Upper lobe of left lung (tissue), 6 donors: ENCODE data around the gene TMEM168. TPM values are rescaled to one million over a fixed set of nuclear protein-coding genes. Genes with fewer than 3 reads are reported as not detected.

Experiments used
- ATAC-seq, 2 donors: fragments of 200-7000 bp; cut with Tn5 transposase; one replicate each; pipeline ENCODE4 v1.9.1; 2022; ENCODE audit warnings: mild to moderate bottlenecking in 2 of 2, moderate library complexity in 2 of 2; ENCODE audit not compliant: low FRiP score in 2 of 2
- DNase-seq, 2 donors: peaks; one replicate each; pipeline ENCODE4 v3.0.0-alpha.2; 2019 to 2020
- H3K27ac ChIP-seq, 4 donors: fragments of 200-600 bp; sonication (generic); one replicate each; pipeline ENCODE4 v1.5.1; 2016 to 2019
- H3K27me3 ChIP-seq, 4 donors: fragments of 200-600 bp; sonication (generic); one replicate each; pipeline ENCODE4 v1.5.1; 2017 to 2019
- H3K36me3 ChIP-seq, 4 donors: fragments of 200-600 bp; sonication (generic); one replicate each; pipeline ENCODE4 v1.5.1; 2016 to 2019
- H3K4me1 ChIP-seq, 4 donors: fragments of 200-600 bp; sonication (generic); one replicate each; pipeline ENCODE4 v1.5.1; 2018 to 2019
- H3K4me3 ChIP-seq, 4 donors: fragments of 200-600 bp; sonication (generic); one replicate each; pipeline ENCODE4 v1.5.1; 2017 to 2019; ENCODE audit warnings: mild to moderate bottlenecking in 2 of 4, moderate library complexity in 1 of 4
- H3K9me3 ChIP-seq, 4 donors: fragments of 200-600 bp; sonication (generic); one replicate each; pipeline ENCODE4 v1.5.1; 2018 to 2019
- EP300 ChIP-seq, 4 donors: sonication (generic); formaldehyde crosslinking; IDR thresholded peaks; one replicate each; pipeline ENCODE4 v1.5.1; 2017; ENCODE audit warnings: antibody characterized with exemption in 4 of 4, control low read depth in 2 of 4
- POLR2A ChIP-seq, 4 donors: fragments of 450-650 bp; IDR thresholded peaks; one replicate each; pipeline ENCODE4 v1.5.1; 2016 to 2017; ENCODE audit warnings: antibody characterized with exemption in 4 of 4, mild to moderate bottlenecking in 2 of 4
- POLR2AphosphoS5 ChIP-seq, 2 donors: sonication (generic); formaldehyde crosslinking; IDR thresholded peaks; one replicate each; pipeline ENCODE4 v1.5.1; 2017; ENCODE audit warnings: antibody characterized with exemption in 2 of 2
- WGBS, 2 donors: methylation state at CpG; one replicate each; pipeline ENCODE4 v1.1.5; 2017 to 2018; 5-methylcytosine and 5-hydroxymethylcytosine counted together
- total RNA-seq, 6 donors: library from RNA; depleted of rRNA in 4 of 6; stranded (reverse); fragments of >200 nt in 4 of 6; gene quantifications; one replicate each; pipeline versions ENCODE4 v1.1.0 to v1.2.1, GENCODE V29; 2016 to 2021
- TF ChIP-seq, protein P1 (sequence below), 6 experiments: fragments of 450-650 bp in 4 of 6; fragments of 200-600 bp in 2 of 6; sonication (generic) in 2 of 6; IDR thresholded peaks; one replicate each; pipeline ENCODE4 v1.5.1; 2016 to 2019; ENCODE audit warnings: antibody characterized with exemption in 6 of 6
- donor health status: DM: no; HTN: no; CAD: no; lungs with moderate emphysema.
- donor health status: DM: no; HTN: yes; CAD: no; lungs with severe emphysema.

Gene TMEM168
- total RNA-seq, 6 donors from 2014 or later: 9.5 to 33.0 (median 20.4) TPM

- Histone ChIP-seq H3K27ac (no peak overlapping the region), H3K4me1 (no peaks in the 10 kb centered on the region), H3K4me3 (no peak overlapping the region), H3K27me3 (no peaks in the 10 kb centered on the region), H3K9me3 (no peaks in the 10 kb centered on the region), H3K36me3 (peaks cover 0 to 13% (median 0%) of the 10 kb centered on the region in 4 donors)
- 94% methylated on average over 4 of the region's 4 CpGs for WGBS, 2 donors
- TF ChIP-seq POLR2AphosphoS5 (IDR thresholded peaks at IDR 0.05) (no peak), POLR2A (IDR thresholded peaks at IDR 0.05) (no peak), EP300 (IDR thresholded peaks at IDR 0.05) (no peak)
- TF ChIP-seq, protein P1, sequence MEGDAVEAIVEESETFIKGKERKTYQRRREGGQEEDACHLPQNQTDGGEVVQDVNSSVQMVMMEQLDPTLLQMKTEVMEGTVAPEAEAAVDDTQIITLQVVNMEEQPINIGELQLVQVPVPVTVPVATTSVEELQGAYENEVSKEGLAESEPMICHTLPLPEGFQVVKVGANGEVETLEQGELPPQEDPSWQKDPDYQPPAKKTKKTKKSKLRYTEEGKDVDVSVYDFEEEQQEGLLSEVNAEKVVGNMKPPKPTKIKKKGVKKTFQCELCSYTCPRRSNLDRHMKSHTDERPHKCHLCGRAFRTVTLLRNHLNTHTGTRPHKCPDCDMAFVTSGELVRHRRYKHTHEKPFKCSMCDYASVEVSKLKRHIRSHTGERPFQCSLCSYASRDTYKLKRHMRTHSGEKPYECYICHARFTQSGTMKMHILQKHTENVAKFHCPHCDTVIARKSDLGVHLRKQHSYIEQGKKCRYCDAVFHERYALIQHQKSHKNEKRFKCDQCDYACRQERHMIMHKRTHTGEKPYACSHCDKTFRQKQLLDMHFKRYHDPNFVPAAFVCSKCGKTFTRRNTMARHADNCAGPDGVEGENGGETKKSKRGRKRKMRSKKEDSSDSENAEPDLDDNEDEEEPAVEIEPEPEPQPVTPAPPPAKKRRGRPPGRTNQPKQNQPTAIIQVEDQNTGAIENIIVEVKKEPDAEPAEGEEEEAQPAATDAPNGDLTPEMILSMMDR (IDR thresholded peaks at IDR 0.05): no peak
- ATAC-seq (no peak), DNase-seq (no peak)
Observed at GRCh38 chr7:112770051-112770450, 20.1 kb downstream of the TMEM168 start.

GRCh38 chr7:112765105-112765504, 25.1 kb downstream of the TMEM168 start:
- no peak overlapping the region for H3K27ac ChIP-seq
- no peaks in the 10 kb centered on the region for H3K4me1 ChIP-seq
- ATAC-seq (no peak), DNase-seq (no peak)
- TF ChIP-seq POLR2AphosphoS5 (IDR thresholded peaks at IDR 0.05) (no peak), POLR2A (IDR thresholded peaks at IDR 0.05) (no peak), EP300 (IDR thresholded peaks at IDR 0.05) (no peak)
- TF ChIP-seq, protein P1 (IDR thresholded peaks at IDR 0.05): no peak
- no peaks in the 10 kb centered on the region for H3K9me3 ChIP-seq
- no peaks in the 10 kb centered on the region for H3K27me3 ChIP-seq
- 89 to 94% methylated on average over 1 of the region's 1 CpG for WGBS, 2 donors
- peaks cover 0 to 13% (median 0%) of the 10 kb centered on the region in 4 donors for H3K36me3 ChIP-seq
- no peak overlapping the region for H3K4me3 ChIP-seq

GRCh38 chr7:112763996-112764395, 26.2 kb downstream of the TMEM168 start:
- no peak overlapping the region for H3K27ac ChIP-seq
- ATAC-seq (no peak), DNase-seq (no peak)
- no peak for TF ChIP-seq POLR2A (IDR thresholded peaks at IDR 0.05)
- TF ChIP-seq EP300 (IDR thresholded peaks at IDR 0.05): no peak
- no peaks in the 10 kb centered on the region for H3K4me1 ChIP-seq
- H3K27me3 ChIP-seq: no peaks in the 10 kb centered on the region
- H3K4me3 ChIP-seq: no peak overlapping the region
- H3K9me3 ChIP-seq: no peaks in the 10 kb centered on the region
- peaks cover 0 to 13% (median 0%) of the 10 kb centered on the region in 4 donors for H3K36me3 ChIP-seq

DNA sequence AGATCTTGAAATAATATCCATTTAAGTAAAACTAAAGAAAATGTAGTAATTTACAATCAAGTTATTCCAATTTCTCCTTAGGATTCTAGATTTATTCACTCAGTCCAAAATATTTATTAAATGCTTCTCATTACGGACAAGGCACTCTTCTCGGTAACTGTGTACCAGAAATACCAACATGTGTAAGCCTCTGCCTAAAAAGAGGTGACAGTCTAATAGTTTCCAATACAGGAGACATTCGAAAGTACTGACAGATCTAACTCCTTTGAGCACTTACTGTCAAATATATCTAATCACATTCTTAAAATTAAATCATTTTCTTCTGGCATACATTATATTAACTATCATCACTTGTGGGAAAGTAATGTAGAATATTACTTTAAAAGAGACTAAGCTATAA, 26.9 kb downstream of the TMEM168 start:
- Histone ChIP-seq H3K9me3 (no peaks in the 10 kb centered on the region), H3K4me3 (no peak overlapping the region), H3K27me3 (no peaks in the 10 kb centered on the region), H3K27ac (no peak overlapping the region), H3K4me1 (no peaks in the 10 kb centered on the region), H3K36me3 (peaks cover 0 to 13% (median 0%) of the 10 kb centered on the region in 4 donors)
- ATAC-seq (no peak), DNase-seq (no peak)
- WGBS, 2 donors: 93 to 97% methylated on average over 3 of the region's 3 CpGs
- no peak for TF ChIP-seq POLR2AphosphoS5 (IDR thresholded peaks at IDR 0.05)
- no peak for TF ChIP-seq POLR2A (IDR thresholded peaks at IDR 0.05)
- TF ChIP-seq EP300 (IDR thresholded peaks at IDR 0.05): no peak
- TF ChIP-seq, protein P1 (IDR thresholded peaks at IDR 0.05): no peak

- DNase-seq (no peak), ATAC-seq (no peak)
Observed at GRCh38 chr7:112759905-112760304, 30.3 kb downstream of the TMEM168 start.

GRCh38 chr7:112757337-112757736, 32.9 kb downstream of the TMEM168 start:
- no peak for ATAC-seq
- no peaks in the 10 kb centered on the region for H3K9me3 ChIP-seq
- H3K4me3 ChIP-seq: no peak overlapping the region
- WGBS, 2 donors: 94% methylated on average over 2 of the region's 2 CpGs
- H3K27me3 ChIP-seq: no peaks in the 10 kb centered on the region
- H3K36me3 ChIP-seq: no peaks in the 10 kb centered on the region
- DNase-seq: no peak
- H3K4me1 ChIP-seq: no peaks in the 10 kb centered on the region
- TF ChIP-seq POLR2AphosphoS5 (IDR thresholded peaks at IDR 0.05) (no peak), EP300 (IDR thresholded peaks at IDR 0.05) (no peak), POLR2A (IDR thresholded peaks at IDR 0.05) (no peak)
- TF ChIP-seq, protein P1 (IDR thresholded peaks at IDR 0.05): no peak
- H3K27ac ChIP-seq: no peak overlapping the region

More at GRCh38 chr7:112759905-112760304, 30.3 kb downstream of the TMEM168 start:
- H3K4me3 ChIP-seq: no peak overlapping the region
- H3K4me1 ChIP-seq: no peaks in the 10 kb centered on the region
- 83 to 85% methylated on average over 3 of the region's 3 CpGs for WGBS, 2 donors
- no peaks in the 10 kb centered on the region for H3K36me3 ChIP-seq
- no peaks in the 10 kb centered on the region for H3K27me3 ChIP-seq
- H3K9me3 ChIP-seq: no peaks in the 10 kb centered on the region
- TF ChIP-seq EP300 (IDR thresholded peaks at IDR 0.05): no peak
- no peak overlapping the region for H3K27ac ChIP-seq
